Activated T-helper 1 cell treated with Interleukin-2 at 50 U/mL for 16 hours (primary cell): ENCODE results near the gene CDKN3.

Experiments used
- DNase-seq: peaks from one replicate; pipeline ENCODE4 v3.0.0-alpha.2; 2020; ENCODE audit warnings: low read depth

The CDKN3 gene, protein sequence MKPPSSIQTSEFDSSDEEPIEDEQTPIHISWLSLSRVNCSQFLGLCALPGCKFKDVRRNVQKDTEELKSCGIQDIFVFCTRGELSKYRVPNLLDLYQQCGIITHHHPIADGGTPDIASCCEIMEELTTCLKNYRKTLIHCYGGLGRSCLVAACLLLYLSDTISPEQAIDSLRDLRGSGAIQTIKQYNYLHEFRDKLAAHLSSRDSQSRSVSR

DNA sequence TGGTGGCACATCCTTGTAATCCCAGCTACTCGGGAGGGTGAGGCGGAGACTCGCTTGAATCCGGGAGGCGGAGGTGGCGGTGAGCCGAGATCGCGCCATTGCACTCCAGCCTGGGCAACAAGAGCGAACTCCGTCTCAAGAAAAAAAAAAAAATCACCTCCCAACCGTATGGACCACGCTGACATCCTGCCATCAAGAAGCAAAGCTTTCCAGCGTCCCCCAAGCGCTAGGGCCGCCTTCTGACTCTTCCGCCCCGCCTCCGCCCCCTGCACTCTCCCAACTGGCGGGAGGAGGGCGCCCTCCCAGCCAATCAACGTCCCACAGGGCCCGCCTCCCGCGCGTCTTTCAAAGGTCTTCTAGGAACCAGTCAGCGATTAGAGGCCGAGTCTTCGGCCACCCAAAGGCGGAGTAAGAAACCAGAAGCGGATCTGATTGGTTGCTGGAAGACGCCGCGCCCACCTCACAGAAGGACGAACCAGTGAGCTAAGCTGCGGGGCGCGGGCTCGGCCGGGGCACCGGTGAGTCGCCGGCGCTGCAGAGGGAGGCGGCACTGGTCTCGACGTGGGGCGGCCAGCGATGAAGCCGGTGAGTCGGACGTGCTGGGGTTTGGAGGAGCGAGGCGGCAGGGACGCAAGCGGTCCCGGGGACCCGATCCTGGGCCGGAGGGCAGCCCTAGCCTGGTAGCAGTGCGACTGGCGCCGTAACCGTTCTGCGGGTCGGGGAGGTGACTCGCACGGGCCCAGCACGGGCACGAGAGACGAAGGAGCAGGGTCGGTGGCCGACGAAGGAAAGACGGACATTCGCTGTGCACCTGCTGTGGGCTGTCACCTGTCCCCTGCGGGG lies at the start of gene CDKN3:
CDKN3 (plus strand) TSS at position 515 of the 843 bp plus-strand sequence; CDS start at position 577, 62 bp downstream.
- DNase-seq, result peak; percentile 95

DNA sequence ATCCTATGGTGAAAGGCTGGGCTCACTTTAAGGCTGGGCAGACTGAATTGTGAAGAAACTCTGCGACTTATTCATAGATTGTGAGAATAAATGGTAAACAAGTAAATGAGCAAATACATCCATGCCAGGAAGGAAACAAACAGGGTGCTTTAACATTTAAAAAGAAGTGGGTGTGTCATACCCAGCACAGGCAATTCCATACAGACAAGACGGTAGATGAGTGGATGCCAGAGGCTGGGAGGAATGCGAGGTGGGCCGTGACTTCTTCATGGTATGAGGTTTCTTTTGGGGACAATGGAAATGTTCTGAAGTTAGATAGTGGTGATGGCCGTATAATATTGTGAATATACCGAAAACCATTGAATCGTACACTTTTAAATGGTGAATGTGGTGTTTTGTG lies 49.8 kb upstream of the CDKN3 start:
- DNase-seq, result no peak

GRCh38 chr14:54348001-54348611 lies 48.7 kb upstream of the CDKN3 start:
- DNase-seq, result no peak

GRCh38 chr14:54348923-54349620 lies 47.7 kb upstream of the CDKN3 start:
- DNase-seq, result no peak

GRCh38 chr14:54349713-54350112 lies 47.1 kb upstream of the CDKN3 start:
- no peak for DNase-seq

GRCh38 chr14:54350203-54350602 lies 46.6 kb upstream of the CDKN3 start:
- DNase-seq, result no peak

GRCh38 chr14:54353266-54353665 lies 43.5 kb upstream of the CDKN3 start:
- DNase-seq, result no peak

DNA sequence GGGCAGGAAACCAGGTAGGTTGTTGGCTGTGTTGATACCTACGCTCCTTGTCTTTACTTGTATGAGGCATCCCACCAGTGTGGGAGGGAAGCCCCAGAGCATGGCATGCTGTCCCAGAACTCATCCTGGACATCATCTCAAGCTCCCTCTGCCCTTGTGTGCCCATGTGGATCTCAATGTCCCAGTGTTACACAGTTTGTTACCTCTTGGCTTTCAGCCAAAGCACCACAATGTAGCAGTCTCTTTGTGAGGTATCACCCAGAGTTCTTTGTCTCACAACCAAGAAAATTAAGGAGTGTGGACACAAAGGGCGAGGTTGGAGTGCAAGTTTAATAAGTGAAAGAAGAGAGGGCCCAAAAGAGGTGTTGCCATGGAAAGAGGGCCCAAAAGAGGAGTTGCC lies 43.1 kb upstream of the CDKN3 start:
- no peak for DNase-seq

- no peak for DNase-seq
These were observed 42.7 kb upstream of the CDKN3 start for GRCh38 chr14:54354096-54354495.

DNA sequence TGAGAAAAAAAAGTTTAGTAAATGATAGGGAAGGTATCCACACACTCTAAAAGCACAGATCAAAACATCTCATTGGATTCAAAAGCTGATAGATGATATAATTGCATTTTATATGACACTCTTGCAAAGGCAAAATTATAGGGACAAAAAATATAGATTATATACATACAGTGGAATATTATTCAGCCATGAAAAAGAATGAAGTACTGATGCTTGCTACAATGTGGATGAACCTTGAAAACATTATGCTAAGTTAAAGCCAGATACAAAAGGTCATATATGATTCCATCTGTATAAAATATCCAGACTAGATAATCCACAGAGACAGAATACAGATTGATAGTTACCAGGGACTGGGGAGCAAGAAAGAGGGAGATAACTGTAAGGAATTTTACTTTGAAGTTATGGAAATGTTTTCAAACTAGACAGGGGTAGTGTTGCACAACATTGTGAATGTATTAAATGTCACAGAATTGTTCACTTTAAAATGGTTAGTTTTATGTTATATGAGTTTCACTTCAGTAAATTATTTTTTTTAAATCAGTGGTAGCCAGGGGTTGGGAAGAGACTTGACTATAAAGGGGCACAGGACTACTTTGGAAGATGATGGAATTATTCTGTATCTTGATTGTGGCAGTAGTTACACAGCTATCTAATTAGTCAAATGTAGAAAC lies 41.7 kb upstream of the CDKN3 start:
- DNase-seq, result no peak

GRCh38 chr14:54355698-54356097 lies 41.1 kb upstream of the CDKN3 start:
- no peak for DNase-seq

- DNase-seq, result no peak
These were observed 40.6 kb upstream of the CDKN3 start for GRCh38 chr14:54356172-54356571.

- DNase-seq, result no peak
These were observed 36.1 kb upstream of the CDKN3 start for GRCh38 chr14:54360667-54361066.

DNA sequence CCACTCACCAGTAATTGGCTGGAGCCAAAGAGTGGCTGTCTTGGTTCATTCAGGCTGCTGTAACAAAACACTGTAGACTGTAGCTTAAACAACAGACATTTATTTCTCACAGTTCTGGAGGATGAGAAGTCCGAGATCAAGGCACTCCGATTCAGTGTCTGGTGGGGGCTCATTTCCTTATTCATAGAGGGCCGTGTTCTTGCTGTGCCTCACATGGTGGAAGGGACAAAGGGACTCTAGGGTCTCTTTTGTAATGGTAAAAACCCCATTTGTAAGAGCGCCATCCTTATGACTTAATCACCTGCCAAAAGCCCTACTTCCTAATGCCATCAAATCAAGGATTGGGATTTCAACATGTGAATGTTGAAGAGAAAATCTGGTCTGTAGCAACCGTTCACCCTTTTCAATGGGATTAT lies 34.7 kb upstream of the CDKN3 start:
- DNase-seq, result no peak

DNA sequence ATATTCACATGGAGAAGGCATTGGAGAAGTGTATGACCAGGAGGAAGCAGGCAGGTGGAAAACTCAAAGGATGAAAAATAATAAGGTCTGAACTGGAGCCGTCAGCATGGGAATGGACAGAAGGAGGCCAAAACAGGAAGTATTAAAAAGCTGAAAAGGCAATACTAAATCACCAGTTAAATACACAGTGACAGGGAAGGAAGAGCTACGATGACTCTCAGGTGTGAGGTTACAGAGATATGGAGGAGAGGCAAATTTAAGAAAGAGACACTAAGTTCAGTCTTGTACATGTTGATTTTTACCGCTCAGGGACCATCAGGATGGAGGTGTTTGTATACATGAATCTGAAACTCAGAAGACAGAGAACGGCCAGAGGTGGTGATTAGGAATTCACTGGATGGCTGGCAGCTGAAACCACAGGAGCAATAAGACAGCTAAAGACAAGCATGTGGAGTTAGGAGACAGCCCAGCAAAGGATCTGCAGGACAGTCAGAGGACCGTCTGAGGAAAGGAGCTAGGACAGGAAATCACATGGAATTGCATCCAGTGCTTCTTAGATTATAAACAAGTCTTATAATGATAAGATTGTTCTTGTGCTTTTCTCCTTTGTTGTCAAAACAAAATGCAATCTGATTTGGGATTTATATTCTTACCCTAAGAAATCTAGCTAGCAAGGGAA lies 33.9 kb upstream of the CDKN3 start:
- DNase-seq, result no peak

- DNase-seq, result no peak
These were observed 32.0 kb upstream of the CDKN3 start for GRCh38 chr14:54364555-54365415.

DNA sequence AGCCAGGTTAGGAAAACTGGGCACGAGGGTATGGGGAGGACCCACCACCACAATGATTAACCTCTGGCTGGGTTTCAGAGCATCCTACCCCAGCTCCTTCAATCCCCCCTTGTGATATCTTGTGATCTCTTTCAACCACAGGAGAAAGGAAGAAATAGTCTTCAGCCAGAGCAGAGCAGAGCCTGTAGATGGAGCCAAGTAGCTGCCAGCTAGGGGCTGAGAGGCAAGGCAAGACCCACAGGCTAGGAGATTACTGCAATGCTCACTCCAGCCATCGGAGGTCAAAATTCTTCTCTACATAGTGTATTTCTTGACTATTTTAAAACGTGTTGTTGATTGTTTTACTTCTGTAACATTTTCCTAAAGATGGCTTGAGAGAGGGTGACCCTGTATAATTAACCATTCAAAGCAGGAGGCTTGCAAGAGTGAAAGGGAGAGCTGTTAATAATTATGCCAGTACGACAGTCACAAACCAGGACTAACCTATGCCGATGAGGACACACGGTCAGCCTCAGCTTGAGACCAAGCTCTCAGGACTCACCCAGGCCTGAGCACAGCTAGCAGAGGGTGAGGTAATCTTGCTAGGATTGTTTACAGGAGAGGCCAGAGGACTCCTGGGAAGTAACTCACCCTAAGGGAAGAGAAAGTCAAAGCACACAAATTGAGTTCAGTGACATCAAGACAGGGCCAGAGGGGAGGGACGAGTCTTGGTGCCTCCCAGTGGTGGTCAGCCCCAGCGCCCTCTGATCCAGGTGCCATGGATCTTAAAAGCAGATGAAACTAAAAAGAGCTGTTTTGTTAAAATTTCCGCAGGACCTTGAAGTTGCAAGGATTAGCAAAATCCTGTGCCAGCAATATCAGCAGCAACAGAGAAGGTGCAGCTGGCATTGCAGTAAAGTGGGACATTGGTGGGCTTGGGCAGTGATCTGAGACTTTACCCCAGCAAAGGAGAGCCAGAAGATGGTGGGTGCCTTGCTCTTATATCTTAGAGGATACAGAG lies 29.8 kb upstream of the CDKN3 start:
- peak; percentile 3 for DNase-seq

GRCh38 chr14:54368291-54368690 lies 28.5 kb upstream of the CDKN3 start:
- DNase-seq, result no peak

GRCh38 chr14:54369343-54369742 lies 27.5 kb upstream of the CDKN3 start:
- no peak for DNase-seq
